Measurements from ENCODE around the gene USP48.
A peak's percentile ranks its signal among the peaks of the same experiment; 100 is the strongest.
"Not testable (repeated sequence)": the region's sequence is repeated elsewhere in the genome, so short reads cannot be mapped to it uniquely, and the experiment has no call there.

USP48 gene

GRCh38 chr1:21647431-21648351 lies 135.3 kb downstream of the USP48 start:
- DNase-seq: no peak

GRCh38 chr1:21645550-21645949 lies 137.4 kb downstream of the USP48 start:
- no peak for DNase-seq

GRCh38 chr1:21644906-21645305 lies 138.0 kb downstream of the USP48 start:
- no peak for DNase-seq

- DNase-seq: no peak
These were observed 138.6 kb downstream of the USP48 start for GRCh38 chr1:21644348-21644747.

GRCh38 chr1:21643624-21644023 lies 139.3 kb downstream of the USP48 start:
- no peak for DNase-seq

- DNase-seq: no peak
These were observed 140.8 kb downstream of the USP48 start for GRCh38 chr1:21641967-21642739.

GRCh38 chr1:21641537-21641936 lies 141.4 kb downstream of the USP48 start:
- DNase-seq: no peak

GRCh38 chr1:21641076-21641475 lies 141.9 kb downstream of the USP48 start:
- DNase-seq: no peak

- no peak for DNase-seq
These were observed 142.3 kb downstream of the USP48 start for GRCh38 chr1:21640653-21641052.

GRCh38 chr1:21639594-21640041 lies 143.3 kb downstream of the USP48 start:
- DNase-seq: no peak

- DNase-seq: peak; percentile 96
These were observed 144.2 kb downstream of the USP48 start for GRCh38 chr1:21638531-21639341.

- DNase-seq: no peak
These were observed 145.4 kb downstream of the USP48 start for GRCh38 chr1:21637514-21637913.

GRCh38 chr1:21636029-21636428 lies 146.9 kb downstream of the USP48 start:
- DNase-seq: no peak

- DNase-seq: no peak
These were observed 148.0 kb downstream of the USP48 start for GRCh38 chr1:21634806-21635535.

GRCh38 chr1:21633992-21634805 lies 148.8 kb downstream of the USP48 start:
- DNase-seq: no peak

GRCh38 chr1:21633141-21633755 lies 149.7 kb downstream of the USP48 start:
- DNase-seq: no peak

GRCh38 chr1:21631944-21632887 lies 150.7 kb downstream of the USP48 start:
- DNase-seq: no peak

- not testable (repeated sequence) for DNase-seq
These were observed 151.4 kb downstream of the USP48 start for GRCh38 chr1:21631590-21631943.

GRCh38 chr1:21630571-21631343 lies 152.2 kb downstream of the USP48 start:
- DNase-seq: no peak
